ENCODE results near the gene CDH4.

GRCh38 chr20:61678437-61678836 is 426.4 kb downstream of the CDH4 start:
- TF ChIP-seq, protein P1, sequence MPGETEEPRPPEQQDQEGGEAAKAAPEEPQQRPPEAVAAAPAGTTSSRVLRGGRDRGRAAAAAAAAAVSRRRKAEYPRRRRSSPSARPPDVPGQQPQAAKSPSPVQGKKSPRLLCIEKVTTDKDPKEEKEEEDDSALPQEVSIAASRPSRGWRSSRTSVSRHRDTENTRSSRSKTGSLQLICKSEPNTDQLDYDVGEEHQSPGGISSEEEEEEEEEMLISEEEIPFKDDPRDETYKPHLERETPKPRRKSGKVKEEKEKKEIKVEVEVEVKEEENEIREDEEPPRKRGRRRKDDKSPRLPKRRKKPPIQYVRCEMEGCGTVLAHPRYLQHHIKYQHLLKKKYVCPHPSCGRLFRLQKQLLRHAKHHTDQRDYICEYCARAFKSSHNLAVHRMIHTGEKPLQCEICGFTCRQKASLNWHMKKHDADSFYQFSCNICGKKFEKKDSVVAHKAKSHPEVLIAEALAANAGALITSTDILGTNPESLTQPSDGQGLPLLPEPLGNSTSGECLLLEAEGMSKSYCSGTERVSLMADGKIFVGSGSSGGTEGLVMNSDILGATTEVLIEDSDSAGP (CRISPR knock-in tag; IDR thresholded peaks at IDR 0.05), result no peak
- TF ChIP-seq, protein P2, sequence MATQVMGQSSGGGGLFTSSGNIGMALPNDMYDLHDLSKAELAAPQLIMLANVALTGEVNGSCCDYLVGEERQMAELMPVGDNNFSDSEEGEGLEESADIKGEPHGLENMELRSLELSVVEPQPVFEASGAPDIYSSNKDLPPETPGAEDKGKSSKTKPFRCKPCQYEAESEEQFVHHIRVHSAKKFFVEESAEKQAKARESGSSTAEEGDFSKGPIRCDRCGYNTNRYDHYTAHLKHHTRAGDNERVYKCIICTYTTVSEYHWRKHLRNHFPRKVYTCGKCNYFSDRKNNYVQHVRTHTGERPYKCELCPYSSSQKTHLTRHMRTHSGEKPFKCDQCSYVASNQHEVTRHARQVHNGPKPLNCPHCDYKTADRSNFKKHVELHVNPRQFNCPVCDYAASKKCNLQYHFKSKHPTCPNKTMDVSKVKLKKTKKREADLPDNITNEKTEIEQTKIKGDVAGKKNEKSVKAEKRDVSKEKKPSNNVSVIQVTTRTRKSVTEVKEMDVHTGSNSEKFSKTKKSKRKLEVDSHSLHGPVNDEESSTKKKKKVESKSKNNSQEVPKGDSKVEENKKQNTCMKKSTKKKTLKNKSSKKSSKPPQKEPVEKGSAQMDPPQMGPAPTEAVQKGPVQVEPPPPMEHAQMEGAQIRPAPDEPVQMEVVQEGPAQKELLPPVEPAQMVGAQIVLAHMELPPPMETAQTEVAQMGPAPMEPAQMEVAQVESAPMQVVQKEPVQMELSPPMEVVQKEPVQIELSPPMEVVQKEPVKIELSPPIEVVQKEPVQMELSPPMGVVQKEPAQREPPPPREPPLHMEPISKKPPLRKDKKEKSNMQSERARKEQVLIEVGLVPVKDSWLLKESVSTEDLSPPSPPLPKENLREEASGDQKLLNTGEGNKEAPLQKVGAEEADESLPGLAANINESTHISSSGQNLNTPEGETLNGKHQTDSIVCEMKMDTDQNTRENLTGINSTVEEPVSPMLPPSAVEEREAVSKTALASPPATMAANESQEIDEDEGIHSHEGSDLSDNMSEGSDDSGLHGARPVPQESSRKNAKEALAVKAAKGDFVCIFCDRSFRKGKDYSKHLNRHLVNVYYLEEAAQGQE (IDR thresholded peaks at IDR 0.05; ENCODE audit: borderline replicate concordance), result no peak
- TF ChIP-seq, protein P2 (CRISPR knock-in tag; IDR thresholded peaks at IDR 0.05; ENCODE audit: low read depth), result no peak
- TF ChIP-seq RNF2 (IDR thresholded peaks at IDR 0.05) (no peak), POLR2AphosphoS5 (IDR thresholded peaks at IDR 0.05; ENCODE audit: control insufficient read depth, insufficient read depth, low read depth, low read length) (no peak), RBM39 (optimal IDR thresholded peaks at IDR 0.05; ENCODE audit: low read depth, low read length) (no peak), FOXK1 (CRISPR knock-in tag; IDR thresholded peaks at IDR 0.05; ENCODE audit: borderline replicate concordance) (no peak), NR2F6 (CRISPR knock-in tag; IDR thresholded peaks at IDR 0.05) (no peak), ZNF699 (CRISPR knock-in tag; IDR thresholded peaks at IDR 0.05; ENCODE audit: insufficient replicate concordance) (no peak)
